ENCODE results near the gene ACOX1.
"Not testable (repeated sequence)": the region's sequence is repeated elsewhere in the genome, so short reads cannot be mapped to it uniquely, and the experiment has no call there.

The ACOX1 gene

DNA sequence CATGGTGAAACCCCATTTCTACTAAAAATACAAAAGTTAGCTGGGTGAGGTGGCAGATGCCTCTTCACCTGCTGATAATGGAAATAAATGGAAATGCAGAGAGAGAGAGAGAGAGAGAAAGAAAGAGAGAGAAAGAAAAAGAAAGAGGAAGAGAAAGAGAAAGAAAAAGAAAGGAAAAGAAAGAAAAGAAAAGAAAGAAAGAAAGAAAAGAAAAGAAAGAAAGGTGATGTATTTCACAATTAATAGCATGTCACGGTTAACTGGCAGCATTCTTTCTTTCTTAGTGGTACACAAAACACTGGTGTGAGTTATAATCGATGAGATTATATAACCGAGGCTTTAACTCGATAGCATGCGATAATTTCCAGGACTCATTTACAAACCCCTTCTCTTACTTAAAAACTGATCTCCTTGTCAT lies 3.2 kb downstream of the ACOX1 start:
- FAIRE-seq (no peak), DNase-seq (ENCODE audit: insufficient read length) (no peak)
- TF ChIP-seq POLR2AphosphoS5 (IDR thresholded peaks at IDR 0.05; ENCODE audit: low read depth, low read length) (no peak), TAF1 (IDR thresholded peaks at IDR 0.05; ENCODE audit: borderline replicate concordance, low read depth, low read length) (no peak), POLR2A (IDR thresholded peaks at IDR 0.05; ENCODE audit: low read depth, low read length) (no peak)

GRCh38 chr17:75975187-75975586 lies 3.8 kb downstream of the ACOX1 start:
- DNase-seq (ENCODE audit: insufficient read length); FAIRE-seq: not testable (repeated sequence)

DNA sequence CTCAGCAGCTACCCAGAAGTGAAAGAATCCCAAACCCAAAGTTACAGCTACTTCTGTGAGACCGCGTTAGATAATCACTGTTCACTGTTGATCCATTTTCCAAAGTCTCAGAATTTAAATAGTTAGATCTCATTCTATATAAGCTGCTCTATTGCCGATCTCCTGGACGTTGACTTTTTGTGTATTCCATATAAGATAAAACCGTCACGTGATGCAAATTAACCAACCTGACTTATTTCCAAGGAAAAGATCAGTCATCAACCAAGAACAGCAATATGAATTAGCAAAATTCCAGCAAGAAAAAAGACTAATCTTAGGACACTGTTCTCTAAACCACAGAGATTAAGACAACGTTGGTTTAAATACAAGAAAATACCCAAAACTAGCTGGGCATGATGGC lies 8.3 kb downstream of the ACOX1 start:
- DNase-seq (ENCODE audit: insufficient read length): no peak
- FAIRE-seq: no peak
- no peak for TF ChIP-seq POLR2A (IDR thresholded peaks at IDR 0.05; ENCODE audit: low read depth, low read length)
- no peak for TF ChIP-seq POLR2AphosphoS5 (IDR thresholded peaks at IDR 0.05; ENCODE audit: low read depth, low read length)
- no peak for TF ChIP-seq TAF1 (IDR thresholded peaks at IDR 0.05; ENCODE audit: borderline replicate concordance, low read depth, low read length)

GRCh38 chr17:75970011-75970523 lies 8.9 kb downstream of the ACOX1 start:
- FAIRE-seq (no peak), DNase-seq (ENCODE audit: insufficient read length) (no peak)
- TF ChIP-seq POLR2AphosphoS5 (IDR thresholded peaks at IDR 0.05; ENCODE audit: low read depth, low read length) (no peak), TAF1 (IDR thresholded peaks at IDR 0.05; ENCODE audit: borderline replicate concordance, low read depth, low read length) (no peak), POLR2A (IDR thresholded peaks at IDR 0.05; ENCODE audit: low read depth, low read length) (no peak)

GRCh38 chr17:75969044-75969443 lies 9.9 kb downstream of the ACOX1 start:
- DNase-seq (ENCODE audit: insufficient read length); FAIRE-seq: not testable (repeated sequence)

DNA sequence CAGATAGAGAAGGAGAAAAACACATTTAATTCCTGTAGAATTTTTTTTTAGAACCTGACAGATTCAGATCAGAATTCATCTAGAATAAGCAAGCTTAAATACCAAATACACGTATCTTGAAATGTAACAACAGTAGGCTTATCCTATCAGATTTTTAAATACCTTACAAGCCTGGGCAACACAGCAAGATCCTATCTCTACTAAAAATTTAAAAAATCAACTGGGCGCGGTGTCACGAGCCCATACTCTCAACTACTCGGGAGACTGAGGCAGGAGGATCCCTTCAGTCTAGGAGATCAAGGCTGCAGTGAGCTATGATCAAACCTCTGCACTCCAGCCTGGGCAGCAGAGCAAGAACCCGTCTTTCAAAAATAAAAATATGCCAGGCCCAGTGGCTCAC lies 13.5 kb downstream of the ACOX1 start:
- DNase-seq (ENCODE audit: insufficient read length) (no peak), FAIRE-seq (no peak)
- TF ChIP-seq TAF1 (IDR thresholded peaks at IDR 0.05; ENCODE audit: borderline replicate concordance, low read depth, low read length) (no peak), POLR2A (IDR thresholded peaks at IDR 0.05; ENCODE audit: low read depth, low read length) (no peak), POLR2AphosphoS5 (IDR thresholded peaks at IDR 0.05; ENCODE audit: low read depth, low read length) (no peak)

- FAIRE-seq (no peak), DNase-seq (ENCODE audit: insufficient read length) (no peak)
- TF ChIP-seq POLR2A (IDR thresholded peaks at IDR 0.05; ENCODE audit: low read depth, low read length) (no peak), POLR2AphosphoS5 (IDR thresholded peaks at IDR 0.05; ENCODE audit: low read depth, low read length) (no peak), TAF1 (IDR thresholded peaks at IDR 0.05; ENCODE audit: borderline replicate concordance, low read depth, low read length) (no peak)
Observed at GRCh38 chr17:75959839-75960511, 19.0 kb downstream of the ACOX1 start.

DNA sequence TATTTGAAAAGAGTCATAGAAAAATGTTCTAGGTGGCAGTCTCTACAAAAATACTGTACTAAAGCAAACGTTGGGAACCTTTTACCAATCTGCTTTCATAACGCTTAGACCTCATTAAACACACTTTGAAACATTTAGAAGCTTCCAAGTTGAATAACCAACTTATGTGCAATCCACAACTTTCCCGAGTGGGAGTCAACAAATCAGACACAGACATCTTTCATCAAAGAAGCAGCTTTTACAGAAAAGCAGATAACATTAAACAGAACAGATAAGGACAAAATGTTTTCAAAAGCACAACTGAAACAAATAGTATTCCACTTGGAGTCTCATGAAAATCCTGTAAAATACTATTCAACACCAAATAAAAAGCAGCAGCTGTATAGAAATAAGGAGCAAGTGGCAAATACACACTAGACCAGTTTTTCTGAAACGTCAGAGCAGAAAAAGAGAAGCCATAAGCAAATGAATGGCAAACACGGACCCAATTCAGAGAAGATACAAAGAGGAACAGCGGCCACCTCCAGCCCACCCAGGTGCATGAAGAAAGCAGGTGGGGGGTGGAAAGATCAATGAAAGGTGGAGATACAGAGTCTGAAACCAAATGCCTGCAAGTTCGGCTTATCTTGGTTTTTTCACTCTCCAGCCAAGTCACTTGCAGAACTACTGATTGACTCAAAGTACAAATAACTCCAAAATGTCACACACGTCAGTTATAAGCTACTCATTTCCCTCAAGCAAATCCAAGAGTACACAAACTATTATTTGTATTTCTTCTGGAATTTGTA lies 19.7 kb downstream of the ACOX1 start:
- DNase-seq (ENCODE audit: insufficient read length): no peak
- FAIRE-seq: no peak
- no peak for TF ChIP-seq POLR2AphosphoS5 (IDR thresholded peaks at IDR 0.05; ENCODE audit: low read depth, low read length)
- no peak for TF ChIP-seq TAF1 (IDR thresholded peaks at IDR 0.05; ENCODE audit: borderline replicate concordance, low read depth, low read length)
- TF ChIP-seq POLR2A (IDR thresholded peaks at IDR 0.05; ENCODE audit: low read depth, low read length): no peak

- TF ChIP-seq POLR2AphosphoS5 (IDR thresholded peaks at IDR 0.05; ENCODE audit: low read depth, low read length) (no peak), POLR2A (IDR thresholded peaks at IDR 0.05; ENCODE audit: low read depth, low read length) (no peak), TAF1 (IDR thresholded peaks at IDR 0.05; ENCODE audit: borderline replicate concordance, low read depth, low read length) (no peak)
- no peak for FAIRE-seq
- no peak for DNase-seq (ENCODE audit: insufficient read length)
Observed at GRCh38 chr17:75950855-75951554, 28.0 kb downstream of the ACOX1 start.

- TF ChIP-seq POLR2AphosphoS5 (IDR thresholded peaks at IDR 0.05; ENCODE audit: low read depth, low read length): no peak
- no peak for TF ChIP-seq TAF1 (IDR thresholded peaks at IDR 0.05; ENCODE audit: borderline replicate concordance, low read depth, low read length)
- TF ChIP-seq POLR2A (IDR thresholded peaks at IDR 0.05; ENCODE audit: low read depth, low read length): no peak
- DNase-seq (ENCODE audit: insufficient read length): no peak
- no peak for FAIRE-seq
Observed at GRCh38 chr17:75950421-75950820, 28.5 kb downstream of the ACOX1 start.

DNA sequence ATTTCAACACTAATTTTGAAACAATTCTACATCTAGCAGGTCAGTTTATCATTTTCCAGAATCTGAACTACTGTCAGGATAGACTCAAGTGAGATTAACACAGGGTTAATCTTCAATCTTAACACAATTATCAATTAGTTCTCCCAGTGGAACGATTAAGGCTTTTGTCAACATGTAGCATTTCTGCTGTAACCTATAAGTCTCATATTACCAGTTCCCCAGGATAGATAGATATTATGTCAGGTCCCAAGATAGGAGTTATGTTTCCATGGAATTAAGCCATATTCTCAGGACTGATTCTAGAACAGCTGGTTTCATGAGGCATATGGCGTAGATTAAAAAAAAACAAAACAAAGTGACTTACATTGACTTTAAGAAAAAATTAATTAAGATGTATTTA lies 33.8 kb downstream of the ACOX1 start:
- DNase-seq (ENCODE audit: insufficient read length) (no peak), FAIRE-seq (no peak)
- no peak for TF ChIP-seq POLR2A (IDR thresholded peaks at IDR 0.05; ENCODE audit: low read depth, low read length)
- no peak for TF ChIP-seq TAF1 (IDR thresholded peaks at IDR 0.05; ENCODE audit: borderline replicate concordance, low read depth, low read length)
- no peak for TF ChIP-seq POLR2AphosphoS5 (IDR thresholded peaks at IDR 0.05; ENCODE audit: low read depth, low read length)

DNA sequence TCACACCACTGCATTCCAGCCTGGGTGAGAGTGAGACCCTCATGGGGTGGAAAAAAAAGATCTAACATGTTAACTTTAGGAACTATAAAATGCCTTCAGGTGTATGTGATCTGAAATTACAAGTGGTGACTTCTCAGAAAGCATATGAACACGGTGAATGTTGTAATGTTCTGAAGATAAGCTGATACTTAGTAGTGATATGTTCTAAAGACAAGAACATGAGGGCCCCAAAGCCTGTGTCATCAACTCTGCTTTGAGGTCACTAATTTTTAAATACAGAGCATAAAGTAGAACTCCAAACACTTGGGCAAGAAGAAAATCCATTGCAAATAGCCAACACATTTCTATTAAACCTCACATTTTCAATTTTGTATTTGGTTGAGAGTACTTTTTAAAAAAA lies 35.5 kb downstream of the ACOX1 start:
- no peak for FAIRE-seq
- TF ChIP-seq POLR2A (IDR thresholded peaks at IDR 0.05; ENCODE audit: low read depth, low read length): no peak
- TF ChIP-seq POLR2AphosphoS5 (IDR thresholded peaks at IDR 0.05; ENCODE audit: low read depth, low read length): no peak
- TF ChIP-seq TAF1 (IDR thresholded peaks at IDR 0.05; ENCODE audit: borderline replicate concordance, low read depth, low read length): no peak
- DNase-seq (ENCODE audit: insufficient read length): no peak
